ENCODE data around the gene CREB3L4. TPM values are rescaled to one million over a fixed set of nuclear protein-coding genes. Genes with fewer than 3 reads are reported as not detected.
A peak's percentile ranks its signal among the peaks of the same experiment; 100 is the strongest.
"Not testable (repeated sequence)": the region's sequence is repeated elsewhere in the genome, so short reads cannot be mapped to it uniquely, and the experiment has no call there.

The CREB3L4 gene
- total and polyA plus RNA-seq, 8 donors, result 2.7 to 32.9 (median 10.9) TPM; not detected in 1

DNA sequence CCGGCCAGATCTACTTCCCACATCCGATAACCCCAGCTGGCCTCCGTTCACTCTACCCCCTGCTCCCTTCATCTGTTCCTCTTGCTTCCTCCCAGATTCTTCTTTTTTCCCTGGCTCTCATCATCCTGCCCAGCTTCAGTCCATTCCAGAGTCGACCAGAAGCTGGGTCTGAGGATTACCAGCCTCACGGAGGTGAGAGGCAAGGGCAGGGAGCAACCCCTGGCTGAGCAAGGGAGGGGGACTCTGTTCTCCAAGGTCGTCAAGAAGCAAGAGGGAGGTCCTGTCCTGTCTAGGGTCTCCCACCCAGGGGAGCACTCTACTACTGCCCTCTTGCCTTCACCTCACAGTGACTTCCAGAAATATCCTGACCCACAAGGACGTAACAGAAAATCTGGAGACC lies 5.8 kb downstream of the CREB3L4 start:
- Histone ChIP-seq H3K27me3 (no peaks in the 10 kb centered on the region), H3K9me3 (no peaks in the 10 kb centered on the region), H3K4me3 (no peak overlapping the region), H3K4me1 (peaks cover 15 to 45% (median 37%) of the 10 kb centered on the region in 4 donors), H3K36me3 (peaks cover 26 to 38% (median 37%) of the 10 kb centered on the region in 4 donors), H3K27ac (no peak overlapping the region)
- intact Hi-C loops (cut with DNase I; ENCODE audit: low total_unique reads), result no loop called here
- WGBS, 5 donors, result 63 to 79% (median 70%) methylated on average over 7 of the region's 7 CpGs
- no peak for TF ChIP-seq POLR2A (IDR thresholded peaks at IDR 0.05)
- TF ChIP-seq EP300 (IDR thresholded peaks at IDR 0.05), result no peak
- TF ChIP-seq CTCF (IDR thresholded peaks at IDR 0.05), result no peak
- no peak for TF ChIP-seq POLR2AphosphoS5 (IDR thresholded peaks at IDR 0.05)
- DNase-seq, result no peak

GRCh38 chr1:153976819-153977249 lies 9.1 kb downstream of the CREB3L4 start:
- TF ChIP-seq POLR2AphosphoS5 (IDR thresholded peaks at IDR 0.05) (no peak), POLR2A (IDR thresholded peaks at IDR 0.05) (no peak), EP300 (IDR thresholded peaks at IDR 0.05) (no peak), CTCF (IDR thresholded peaks at IDR 0.05) (no peak)
- H3K27ac ChIP-seq, result peak overlapping the region; percentile 87 to 97 (median 94)
- peak overlapping the region; percentile 81 to 99 (median 94) for H3K4me3 ChIP-seq
- no peaks in the 10 kb centered on the region for H3K27me3 ChIP-seq
- peaks cover 15 to 43% (median 35%) of the 10 kb centered on the region in 4 donors for H3K4me1 ChIP-seq
- H3K36me3 ChIP-seq, result peaks cover 26 to 62% (median 56%) of the 10 kb centered on the region in 4 donors
- 0 to 1% (median 1%) methylated on average over 16 of the region's 16 CpGs for WGBS, 5 donors
- DNase-seq, result no peak
- H3K9me3 ChIP-seq, result no peaks in the 10 kb centered on the region
- intact Hi-C loops (cut with DNase I; ENCODE audit: low total_unique reads), result no loop called here

GRCh38 chr1:153977250-153978240 lies 9.8 kb downstream of the CREB3L4 start, which contains the start of gene JTB:
Gene JTB, minus strand, starts transcription at chr1:153977674. Its CDS starts 422 bp downstream, at chr1:153977252.
- peaks cover 32 to 65% (median 61%) of the 10 kb centered on the region in 4 donors for H3K36me3 ChIP-seq
- H3K27me3 ChIP-seq, result no peaks in the 10 kb centered on the region
- peak; percentile 91 to 96 for DNase-seq
- no peaks in the 10 kb centered on the region for H3K9me3 ChIP-seq
- intact Hi-C loops (cut with DNase I; ENCODE audit: low total_unique reads), result no loop called here
- peaks cover 15 to 43% (median 35%) of the 10 kb centered on the region in 4 donors for H3K4me1 ChIP-seq
- 0 to 1% (median 0%) methylated on average over 27 to 75 of the region's 75 CpGs for WGBS, 5 donors
- peak in 2 of 4 donors; percentile 12 to 69 for TF ChIP-seq POLR2A (IDR thresholded peaks at IDR 0.05)
- peak in 1 of 7 experiments; percentile 7 for TF ChIP-seq CTCF (IDR thresholded peaks at IDR 0.05)
- TF ChIP-seq POLR2AphosphoS5 (IDR thresholded peaks at IDR 0.05), result peak; percentile 81 to 97 (median 93)
- TF ChIP-seq EP300 (IDR thresholded peaks at IDR 0.05), result no peak
- peak within 1 kb of the TSS; percentile 87 to 97 (median 94) for H3K27ac ChIP-seq
- H3K4me3 ChIP-seq, result peak within 1 kb of the TSS; percentile 81 to 99 (median 94)

GRCh38 chr1:153978274-153978909 lies 10.7 kb downstream of the CREB3L4 start:
- no peaks in the 10 kb centered on the region for H3K27me3 ChIP-seq
- intact Hi-C loops (cut with DNase I; ENCODE audit: low total_unique reads), result no loop called here
- WGBS, 5 donors, result 46 to 59% (median 53%) methylated on average over 9 of the region's 9 CpGs
- H3K9me3 ChIP-seq, result no peaks in the 10 kb centered on the region
- TF ChIP-seq CTCF (IDR thresholded peaks at IDR 0.05) (no peak), POLR2AphosphoS5 (IDR thresholded peaks at IDR 0.05) (no peak), EP300 (IDR thresholded peaks at IDR 0.05) (no peak)
- peak overlapping the region; percentile 81 to 99 (median 94) for H3K4me3 ChIP-seq
- H3K4me1 ChIP-seq, result peaks cover 15 to 43% (median 35%) of the 10 kb centered on the region in 4 donors
- H3K27ac ChIP-seq, result peak overlapping the region in 4 of 5 donors; percentile 93 to 97 (median 96)
- no peak for DNase-seq
- H3K36me3 ChIP-seq, result peaks cover 32 to 66% (median 62%) of the 10 kb centered on the region in 4 donors

- H3K9me3 ChIP-seq; H3K27me3 ChIP-seq; intact Hi-C loops (cut with DNase I; ENCODE audit: low total_unique reads); H3K4me3 ChIP-seq; DNase-seq: not testable (repeated sequence)
- Histone ChIP-seq H3K27ac (peak overlapping the region in 1 of 5 donors; percentile 94), H3K36me3 (peaks cover 25 to 65% (median 56%) of the 10 kb centered on the region in 4 donors), H3K4me1 (peaks cover 15 to 49% (median 36%) of the 10 kb centered on the region in 4 donors)
- WGBS, 5 donors, result 88 to 95% (median 93%) methylated on average over 12 of the region's 12 CpGs
These were observed 11.4 kb downstream of the CREB3L4 start for GRCh38 chr1:153979091-153979490.

- 85 to 93% (median 86%) methylated on average over 2 of the region's 2 CpGs for WGBS, 5 donors
- H3K4me3 ChIP-seq; DNase-seq; intact Hi-C loops (cut with DNase I; ENCODE audit: low total_unique reads); H3K27me3 ChIP-seq; H3K27ac ChIP-seq; H3K9me3 ChIP-seq: not testable (repeated sequence)
- peaks cover 17 to 44% (median 39%) of the 10 kb centered on the region in 4 donors for H3K4me1 ChIP-seq
- H3K36me3 ChIP-seq, result peaks cover 8 to 45% (median 34%) of the 10 kb centered on the region in 4 donors
These were observed 14.0 kb downstream of the CREB3L4 start for GRCh38 chr1:153981735-153982134.
